ENCODE data around the gene BICRA.

Gene BICRA

DNA sequence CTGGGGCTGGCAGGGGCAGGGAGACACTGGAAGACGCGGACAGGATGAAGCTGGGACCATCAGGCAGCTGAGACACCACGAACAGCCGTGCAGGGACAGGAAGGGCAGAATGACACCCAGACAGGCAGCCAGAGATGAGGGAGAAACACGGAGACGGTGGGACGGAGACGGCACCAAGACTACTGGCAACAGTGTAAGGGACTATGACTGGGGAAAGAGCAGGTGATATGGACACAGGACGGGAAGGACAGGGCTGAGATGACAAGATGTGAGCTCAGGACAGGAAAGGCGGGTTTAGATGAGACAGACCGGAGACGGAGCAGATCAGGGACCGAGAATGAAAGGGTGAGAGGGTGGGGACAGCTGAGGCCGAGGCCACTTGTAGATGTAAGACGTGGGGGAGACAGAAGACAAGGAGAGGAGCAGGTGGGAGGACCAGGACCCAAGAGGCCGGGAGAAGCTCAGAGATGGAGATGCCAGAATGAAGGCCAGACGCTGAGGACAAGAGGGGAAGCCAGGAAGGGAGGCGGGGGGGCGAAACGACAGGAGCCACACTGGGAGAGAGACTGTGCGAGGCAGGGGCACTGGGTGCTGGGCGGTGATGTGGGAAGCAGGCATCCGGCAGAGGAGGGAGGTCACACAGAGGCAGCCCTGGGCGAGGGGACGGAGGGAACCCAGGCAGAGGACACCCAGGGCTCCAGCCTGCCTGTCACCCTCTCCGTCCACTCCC is 86.8 kb downstream of the BICRA start:
- TF ChIP-seq ZNF274 (IDR thresholded peaks at IDR 0.05; ENCODE audit: low read depth, low read length) = no peak
- no peak overlapping the region for H3K4me3 ChIP-seq (ENCODE audit: low read length)

GRCh38 chr19:47696635-47697034 is 87.7 kb downstream of the BICRA start:
- no peak overlapping the region for H3K4me3 ChIP-seq (ENCODE audit: low read length)

DNA sequence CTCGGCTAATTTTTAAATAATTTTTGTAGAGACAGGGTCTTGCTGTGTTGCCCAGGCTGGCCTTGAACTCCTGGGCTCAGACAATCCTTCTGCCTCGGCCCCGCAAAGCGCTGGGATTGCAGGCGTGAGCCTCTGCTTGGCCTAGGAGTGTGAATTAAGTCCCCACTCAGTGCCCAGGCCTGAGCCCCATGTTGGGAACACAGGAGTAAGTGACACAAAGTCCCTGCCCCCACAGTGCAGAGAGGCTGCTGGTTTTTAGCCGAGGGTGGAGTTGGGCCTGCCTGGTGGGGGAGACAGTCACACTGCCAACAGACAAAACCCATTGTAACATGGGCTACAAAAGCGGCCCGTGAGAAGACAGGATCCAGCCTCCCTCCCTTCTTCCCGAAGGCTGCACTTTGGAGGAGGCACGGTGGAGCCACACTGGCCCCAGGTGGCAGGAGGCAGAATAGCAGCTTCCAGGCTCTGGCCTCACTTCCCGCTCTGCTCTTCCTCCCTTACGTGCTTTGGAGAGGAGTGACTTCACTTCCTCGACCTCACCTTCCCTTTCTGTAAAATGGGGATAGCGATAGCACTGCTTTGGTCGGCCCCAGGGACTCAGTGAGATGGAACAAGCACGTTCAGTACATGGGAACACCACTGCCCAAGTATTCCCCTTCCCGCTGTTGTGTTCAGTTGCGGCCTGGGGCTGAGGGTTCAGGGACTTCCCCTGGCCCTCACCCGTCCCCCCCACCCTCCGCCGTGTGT is 89.1 kb downstream of the BICRA start:
- no peak for TF ChIP-seq ZNF274 (IDR thresholded peaks at IDR 0.05; ENCODE audit: low read depth, low read length)
- H3K4me3 ChIP-seq (ENCODE audit: low read length) = no peak overlapping the region

More at GRCh38 chr19:47696635-47697034, 87.7 kb downstream of the BICRA start:
- TF ChIP-seq ZNF274 (IDR thresholded peaks at IDR 0.05; ENCODE audit: low read depth, low read length) = no peak

DNA sequence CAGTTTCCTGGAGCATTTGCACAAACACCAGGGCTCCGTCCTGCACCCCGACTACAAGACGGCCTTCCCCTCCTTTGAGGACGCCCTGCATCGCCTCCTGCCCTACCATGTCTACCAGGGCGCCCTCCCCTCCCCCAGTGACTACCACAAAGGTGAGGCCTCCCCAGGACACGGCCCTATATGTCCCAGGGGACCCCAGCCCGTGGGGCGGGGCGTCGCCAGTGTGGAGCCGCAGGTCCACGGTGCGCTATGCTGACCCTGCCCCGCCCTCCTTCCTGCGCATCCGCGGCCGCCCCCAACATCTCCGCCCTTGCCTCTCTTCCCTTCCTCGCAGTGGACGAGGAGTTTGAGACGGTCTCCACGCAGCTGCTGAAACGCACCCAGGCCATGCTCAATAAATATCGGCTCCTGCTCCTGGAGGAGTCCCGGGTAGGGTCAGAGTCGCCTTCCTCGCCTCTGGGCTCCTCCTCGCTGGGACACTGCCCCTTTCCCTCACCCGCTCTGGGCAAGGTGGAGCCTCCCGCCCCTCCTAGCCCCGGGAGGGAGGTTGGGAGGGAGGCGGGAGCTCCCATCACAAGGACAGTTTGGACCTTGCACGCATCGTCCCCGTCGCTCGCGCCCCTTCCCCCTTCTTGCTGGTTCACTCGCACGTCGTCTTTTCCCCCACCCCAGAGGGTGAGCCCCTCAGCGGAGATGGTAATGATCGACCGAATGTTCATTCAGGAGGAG is 89.9 kb downstream of the BICRA start:
- H3K4me3 ChIP-seq (ENCODE audit: low read length) = no peak overlapping the region
- TF ChIP-seq ZNF274 (IDR thresholded peaks at IDR 0.05; ENCODE audit: low read depth, low read length) = no peak

- TF ChIP-seq ZNF274 (IDR thresholded peaks at IDR 0.05; ENCODE audit: low read depth, low read length) = no peak
- no peak overlapping the region for H3K4me3 ChIP-seq (ENCODE audit: low read length)
These were observed 90.5 kb downstream of the BICRA start for GRCh38 chr19:47699360-47699917.

- H3K4me3 ChIP-seq (ENCODE audit: low read length) = no peak overlapping the region
- no peak for TF ChIP-seq ZNF274 (IDR thresholded peaks at IDR 0.05; ENCODE audit: low read depth, low read length)
These were observed 92.2 kb downstream of the BICRA start for GRCh38 chr19:47700934-47701716.

DNA sequence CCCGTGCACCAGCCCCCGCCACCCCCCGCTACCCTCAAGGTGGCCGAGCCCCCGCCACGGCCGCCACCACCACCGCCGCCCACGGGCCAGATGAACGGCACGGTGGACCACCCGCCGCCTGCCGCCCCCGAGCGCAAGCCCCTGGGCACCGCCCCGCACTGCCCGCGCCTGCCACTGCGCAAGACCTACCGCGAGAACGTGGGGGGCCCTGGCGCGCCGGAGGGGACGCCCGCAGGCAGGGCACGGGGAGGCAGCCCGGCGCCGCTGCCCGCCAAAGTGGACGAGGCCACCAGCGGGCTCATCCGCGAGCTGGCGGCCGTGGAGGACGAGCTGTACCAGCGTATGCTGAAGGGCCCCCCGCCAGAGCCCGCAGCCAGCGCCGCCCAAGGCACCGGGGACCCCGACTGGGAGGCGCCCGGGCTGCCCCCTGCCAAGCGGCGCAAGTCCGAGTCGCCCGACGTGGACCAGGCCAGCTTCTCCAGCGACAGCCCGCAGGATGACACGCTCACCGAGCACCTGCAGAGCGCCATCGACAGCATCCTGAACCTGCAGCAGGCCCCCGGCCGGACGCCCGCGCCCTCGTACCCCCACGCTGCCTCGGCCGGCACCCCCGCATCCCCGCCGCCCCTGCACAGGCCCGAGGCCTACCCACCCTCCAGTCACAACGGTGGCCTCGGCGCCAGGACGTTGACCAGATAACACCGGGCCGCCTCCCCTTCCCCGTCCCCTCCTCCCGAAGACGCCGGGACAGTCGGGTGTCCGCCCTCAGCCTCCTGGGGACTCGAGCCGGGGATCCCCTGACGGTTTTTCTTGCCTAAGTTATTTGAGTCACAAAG is 93.0 kb downstream of the BICRA start:
- H3K4me3 ChIP-seq (ENCODE audit: low read length) = no peak overlapping the region
- TF ChIP-seq ZNF274 (IDR thresholded peaks at IDR 0.05; ENCODE audit: low read depth, low read length) = no peak

- H3K4me3 ChIP-seq (ENCODE audit: low read length) = no peak overlapping the region
- no peak for TF ChIP-seq ZNF274 (IDR thresholded peaks at IDR 0.05; ENCODE audit: low read depth, low read length)
These were observed 93.7 kb downstream of the BICRA start for GRCh38 chr19:47702671-47703070.

DNA sequence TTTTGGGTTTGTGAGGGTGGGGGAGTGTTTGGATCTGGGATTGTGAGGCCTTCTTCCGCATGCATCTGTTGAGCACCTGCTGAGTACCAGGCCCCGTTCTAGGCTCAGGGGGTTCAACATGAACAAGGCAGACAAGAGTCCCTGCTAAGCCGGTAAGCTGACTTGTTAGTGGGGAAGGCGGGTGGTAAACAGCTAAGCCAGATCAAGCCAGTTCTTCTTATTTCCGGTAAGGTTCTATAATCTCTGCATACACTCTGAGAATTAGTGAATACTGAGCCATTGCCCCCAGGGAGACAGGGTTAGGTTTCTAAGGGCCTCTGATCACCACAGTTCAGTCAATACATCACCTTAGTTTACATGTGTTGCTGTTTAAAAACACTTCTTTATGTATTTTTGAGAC is 94.4 kb downstream of the BICRA start:
- TF ChIP-seq ZNF274 (IDR thresholded peaks at IDR 0.05; ENCODE audit: low read depth, low read length) = no peak
- no peak overlapping the region for H3K4me3 ChIP-seq (ENCODE audit: low read length)

DNA sequence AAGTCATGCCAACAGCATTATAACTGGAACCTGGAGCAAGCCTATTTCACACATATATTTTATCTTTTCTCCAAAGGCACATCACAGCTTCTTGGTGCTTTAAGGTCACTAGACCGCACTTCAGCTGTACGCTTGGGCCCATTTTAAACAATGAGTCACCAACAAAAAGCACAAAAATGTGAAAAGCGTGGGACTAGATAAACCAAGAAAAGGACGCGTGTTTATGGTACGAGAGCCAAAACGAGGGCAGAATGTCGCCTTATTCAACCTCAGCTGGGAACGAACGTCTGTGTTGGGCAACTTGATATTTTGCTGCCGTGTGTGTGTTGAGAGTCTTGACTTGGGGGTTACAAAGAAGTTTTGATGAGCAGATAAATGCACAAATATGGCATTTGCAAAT is 95.1 kb downstream of the BICRA start:
- no peak overlapping the region for H3K4me3 ChIP-seq (ENCODE audit: low read length)
- no peak for TF ChIP-seq ZNF274 (IDR thresholded peaks at IDR 0.05; ENCODE audit: low read depth, low read length)

DNA sequence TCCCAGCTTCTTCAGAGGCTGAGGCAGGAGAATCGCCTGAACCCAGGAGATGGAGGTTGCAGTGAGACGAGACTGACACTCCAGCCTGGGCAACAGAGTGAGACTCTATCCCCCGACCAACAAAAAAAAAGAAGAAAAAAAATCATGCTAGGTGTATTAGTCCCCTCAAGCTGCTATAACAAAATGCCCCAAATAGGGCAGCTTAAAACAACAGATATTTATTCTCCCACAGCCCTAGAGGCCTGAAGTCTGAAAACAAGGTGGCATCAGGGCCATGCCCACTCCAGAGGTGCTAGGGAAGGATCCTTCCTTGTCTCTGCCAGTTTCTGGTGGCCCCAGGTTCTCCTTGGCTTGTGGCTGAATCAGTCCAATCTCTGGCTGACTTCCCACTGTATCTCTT is 95.7 kb downstream of the BICRA start:
- no peak overlapping the region for H3K4me3 ChIP-seq (ENCODE audit: low read length)
- no peak for TF ChIP-seq ZNF274 (IDR thresholded peaks at IDR 0.05; ENCODE audit: low read depth, low read length)

- no peak for TF ChIP-seq ZNF274 (IDR thresholded peaks at IDR 0.05; ENCODE audit: low read depth, low read length)
- H3K4me3 ChIP-seq (ENCODE audit: low read length) = no peak overlapping the region
These were observed 98.4 kb downstream of the BICRA start for GRCh38 chr19:47707135-47707925.
